ENCODE results near the gene ABI3BP. TPM values are rescaled to one million over a fixed set of nuclear protein-coding genes. Genes with fewer than 3 reads are reported as not detected.
A peak's percentile ranks its signal among the peaks of the same experiment; 100 is the strongest.

The ABI3BP gene
- total and polyA plus RNA-seq, 10 of the 15 experiments (the other 5 are each of a cell fraction or from before 2014, with no cell fraction given), result 0.03 to 0.42 (median 0.11) TPM; not detected in 4

DNA sequence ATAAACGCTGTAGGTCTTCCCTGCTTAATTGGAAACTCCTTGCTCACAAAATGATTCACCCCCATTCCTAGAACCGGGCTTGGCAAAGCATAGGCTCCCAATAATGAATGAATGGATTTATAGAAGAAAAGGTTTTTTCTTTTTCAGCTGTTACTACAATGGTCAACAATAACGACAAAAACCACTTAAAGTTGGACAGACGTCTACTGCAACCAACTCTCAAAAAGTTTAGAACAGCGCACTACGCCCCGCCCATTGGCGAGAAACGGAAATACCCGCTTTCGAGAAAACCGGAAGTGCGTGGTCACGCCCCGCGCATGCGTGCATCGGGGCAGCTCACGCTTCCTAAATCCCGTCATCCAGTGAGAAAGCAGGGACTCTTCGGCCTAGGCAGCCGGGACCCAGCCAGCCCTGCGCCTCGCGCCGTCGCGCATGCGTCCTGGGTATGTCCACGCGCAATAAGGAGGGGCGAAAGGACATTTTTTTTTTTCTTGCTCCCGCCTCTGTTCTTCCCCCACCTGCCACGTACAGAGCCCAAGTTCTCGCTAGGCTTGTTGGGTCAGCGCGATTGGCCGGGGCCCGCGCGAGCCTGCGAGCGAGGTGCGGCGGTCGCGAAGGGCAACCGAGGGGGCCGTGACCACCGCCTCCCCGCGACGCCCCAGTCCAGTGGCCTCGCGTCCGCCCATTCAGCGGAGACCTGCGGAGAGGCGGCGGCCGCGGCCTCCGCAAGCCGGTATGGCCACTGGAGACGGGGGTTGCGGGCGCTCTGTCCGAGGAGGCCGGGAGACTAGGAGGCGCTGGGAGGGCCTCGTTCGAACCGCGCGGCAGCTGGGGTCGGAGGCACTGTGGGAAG is 284.0 kb downstream of the ABI3BP start, which contains the start of gene TFG (continued):
- TF ChIP-seq ATF7 (IDR thresholded peaks at IDR 0.05; ENCODE audit: low read depth), result peak; percentile 62
- TF ChIP-seq MTA3 (IDR thresholded peaks at IDR 0.05; ENCODE audit: borderline replicate concordance, low read length), result no peak
- TF ChIP-seq CREB1 (IDR thresholded peaks at IDR 0.05; ENCODE audit: low read depth), result peak; percentile 78
- TF ChIP-seq EGR1 (IDR thresholded peaks at IDR 0.05; ENCODE audit: borderline replicate concordance in 1 of 2, low read depth in 2 of 2, low read length in 2 of 2), result 0 out of 3 replicates have a peak, but pooled peaks of 1 of the 2 experiments have one; percentile 7
- no peak for TF ChIP-seq TCF3 (IDR thresholded peaks at IDR 0.05; ENCODE audit: borderline replicate concordance, insufficient read depth, low read depth, low read length)
- TF ChIP-seq BCL11A (IDR thresholded peaks at IDR 0.05; ENCODE audit: low read depth, low read length), result no peak
- peak; percentile 43; the same call in 1 of the 2 replicates for TF ChIP-seq ZNF217 (IDR thresholded peaks at IDR 0.05)
- TF ChIP-seq KDM1A (IDR thresholded peaks at IDR 0.05; ENCODE audit: borderline replicate concordance), result no peak
- no peak for TF ChIP-seq NFXL1 (IDR thresholded peaks at IDR 0.05; ENCODE audit: borderline replicate concordance)
- peak; percentile 31 for TF ChIP-seq RELA (IDR thresholded peaks at IDR 0.05; ENCODE audit: borderline replicate concordance, partially characterized antibody)
- no peak for TF ChIP-seq RAD21 (IDR thresholded peaks at IDR 0.05; ENCODE audit: insufficient read depth, low read depth, low read length)
- no peak for TF ChIP-seq TCF7 (IDR thresholded peaks at IDR 0.05; ENCODE audit: borderline replicate concordance)
- TF ChIP-seq, protein P1, sequence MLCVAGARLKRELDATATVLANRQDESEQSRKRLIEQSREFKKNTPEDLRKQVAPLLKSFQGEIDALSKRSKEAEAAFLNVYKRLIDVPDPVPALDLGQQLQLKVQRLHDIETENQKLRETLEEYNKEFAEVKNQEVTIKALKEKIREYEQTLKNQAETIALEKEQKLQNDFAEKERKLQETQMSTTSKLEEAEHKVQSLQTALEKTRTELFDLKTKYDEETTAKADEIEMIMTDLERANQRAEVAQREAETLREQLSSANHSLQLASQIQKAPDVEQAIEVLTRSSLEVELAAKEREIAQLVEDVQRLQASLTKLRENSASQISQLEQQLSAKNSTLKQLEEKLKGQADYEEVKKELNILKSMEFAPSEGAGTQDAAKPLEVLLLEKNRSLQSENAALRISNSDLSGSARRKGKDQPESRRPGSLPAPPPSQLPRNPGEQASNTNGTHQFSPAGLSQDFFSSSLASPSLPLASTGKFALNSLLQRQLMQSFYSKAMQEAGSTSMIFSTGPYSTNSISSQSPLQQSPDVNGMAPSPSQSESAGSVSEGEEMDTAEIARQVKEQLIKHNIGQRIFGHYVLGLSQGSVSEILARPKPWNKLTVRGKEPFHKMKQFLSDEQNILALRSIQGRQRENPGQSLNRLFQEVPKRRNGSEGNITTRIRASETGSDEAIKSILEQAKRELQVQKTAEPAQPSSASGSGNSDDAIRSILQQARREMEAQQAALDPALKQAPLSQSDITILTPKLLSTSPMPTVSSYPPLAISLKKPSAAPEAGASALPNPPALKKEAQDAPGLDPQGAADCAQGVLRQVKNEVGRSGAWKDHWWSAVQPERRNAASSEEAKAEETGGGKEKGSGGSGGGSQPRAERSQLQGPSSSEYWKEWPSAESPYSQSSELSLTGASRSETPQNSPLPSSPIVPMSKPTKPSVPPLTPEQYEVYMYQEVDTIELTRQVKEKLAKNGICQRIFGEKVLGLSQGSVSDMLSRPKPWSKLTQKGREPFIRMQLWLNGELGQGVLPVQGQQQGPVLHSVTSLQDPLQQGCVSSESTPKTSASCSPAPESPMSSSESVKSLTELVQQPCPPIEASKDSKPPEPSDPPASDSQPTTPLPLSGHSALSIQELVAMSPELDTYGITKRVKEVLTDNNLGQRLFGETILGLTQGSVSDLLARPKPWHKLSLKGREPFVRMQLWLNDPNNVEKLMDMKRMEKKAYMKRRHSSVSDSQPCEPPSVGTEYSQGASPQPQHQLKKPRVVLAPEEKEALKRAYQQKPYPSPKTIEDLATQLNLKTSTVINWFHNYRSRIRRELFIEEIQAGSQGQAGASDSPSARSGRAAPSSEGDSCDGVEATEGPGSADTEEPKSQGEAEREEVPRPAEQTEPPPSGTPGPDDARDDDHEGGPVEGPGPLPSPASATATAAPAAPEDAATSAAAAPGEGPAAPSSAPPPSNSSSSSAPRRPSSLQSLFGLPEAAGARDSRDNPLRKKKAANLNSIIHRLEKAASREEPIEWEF (IDR thresholded peaks at IDR 0.05; ENCODE audit: insufficient replicate concordance, low read depth, low read length), result no peak
- TF ChIP-seq IKZF2 (IDR thresholded peaks at IDR 0.05), result peak; percentile 51 to 58; a peak in 3 of 4 replicates
- TF ChIP-seq POU2F2 (IDR thresholded peaks at IDR 0.05; ENCODE audit: borderline replicate concordance, low read depth, low read length), result peak; percentile 22; the same call in 1 of the 3 replicates
- TF ChIP-seq SPI1 (IDR thresholded peaks at IDR 0.05; ENCODE audit: borderline replicate concordance, insufficient read depth, low read depth, low read length), result peak; percentile 93
- TF ChIP-seq, protein P2, sequence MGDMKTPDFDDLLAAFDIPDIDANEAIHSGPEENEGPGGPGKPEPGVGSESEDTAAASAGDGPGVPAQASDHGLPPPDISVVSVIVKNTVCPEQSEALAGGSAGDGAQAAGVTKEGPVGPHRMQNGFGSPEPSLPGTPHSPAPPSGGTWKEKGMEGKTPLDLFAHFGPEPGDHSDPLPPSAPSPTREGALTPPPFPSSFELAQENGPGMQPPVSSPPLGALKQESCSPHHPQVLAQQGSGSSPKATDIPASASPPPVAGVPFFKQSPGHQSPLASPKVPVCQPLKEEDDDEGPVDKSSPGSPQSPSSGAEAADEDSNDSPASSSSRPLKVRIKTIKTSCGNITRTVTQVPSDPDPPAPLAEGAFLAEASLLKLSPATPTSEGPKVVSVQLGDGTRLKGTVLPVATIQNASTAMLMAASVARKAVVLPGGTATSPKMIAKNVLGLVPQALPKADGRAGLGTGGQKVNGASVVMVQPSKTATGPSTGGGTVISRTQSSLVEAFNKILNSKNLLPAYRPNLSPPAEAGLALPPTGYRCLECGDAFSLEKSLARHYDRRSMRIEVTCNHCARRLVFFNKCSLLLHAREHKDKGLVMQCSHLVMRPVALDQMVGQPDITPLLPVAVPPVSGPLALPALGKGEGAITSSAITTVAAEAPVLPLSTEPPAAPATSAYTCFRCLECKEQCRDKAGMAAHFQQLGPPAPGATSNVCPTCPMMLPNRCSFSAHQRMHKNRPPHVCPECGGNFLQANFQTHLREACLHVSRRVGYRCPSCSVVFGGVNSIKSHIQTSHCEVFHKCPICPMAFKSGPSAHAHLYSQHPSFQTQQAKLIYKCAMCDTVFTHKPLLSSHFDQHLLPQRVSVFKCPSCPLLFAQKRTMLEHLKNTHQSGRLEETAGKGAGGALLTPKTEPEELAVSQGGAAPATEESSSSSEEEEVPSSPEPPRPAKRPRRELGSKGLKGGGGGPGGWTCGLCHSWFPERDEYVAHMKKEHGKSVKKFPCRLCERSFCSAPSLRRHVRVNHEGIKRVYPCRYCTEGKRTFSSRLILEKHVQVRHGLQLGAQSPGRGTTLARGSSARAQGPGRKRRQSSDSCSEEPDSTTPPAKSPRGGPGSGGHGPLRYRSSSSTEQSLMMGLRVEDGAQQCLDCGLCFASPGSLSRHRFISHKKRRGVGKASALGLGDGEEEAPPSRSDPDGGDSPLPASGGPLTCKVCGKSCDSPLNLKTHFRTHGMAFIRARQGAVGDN (IDR thresholded peaks at IDR 0.05), result no peak; the same call in 1 of the 2 replicates
- TF ChIP-seq, protein P3, sequence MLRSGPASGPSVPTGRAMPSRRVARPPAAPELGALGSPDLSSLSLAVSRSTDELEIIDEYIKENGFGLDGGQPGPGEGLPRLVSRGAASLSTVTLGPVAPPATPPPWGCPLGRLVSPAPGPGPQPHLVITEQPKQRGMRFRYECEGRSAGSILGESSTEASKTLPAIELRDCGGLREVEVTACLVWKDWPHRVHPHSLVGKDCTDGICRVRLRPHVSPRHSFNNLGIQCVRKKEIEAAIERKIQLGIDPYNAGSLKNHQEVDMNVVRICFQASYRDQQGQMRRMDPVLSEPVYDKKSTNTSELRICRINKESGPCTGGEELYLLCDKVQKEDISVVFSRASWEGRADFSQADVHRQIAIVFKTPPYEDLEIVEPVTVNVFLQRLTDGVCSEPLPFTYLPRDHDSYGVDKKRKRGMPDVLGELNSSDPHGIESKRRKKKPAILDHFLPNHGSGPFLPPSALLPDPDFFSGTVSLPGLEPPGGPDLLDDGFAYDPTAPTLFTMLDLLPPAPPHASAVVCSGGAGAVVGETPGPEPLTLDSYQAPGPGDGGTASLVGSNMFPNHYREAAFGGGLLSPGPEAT (IDR thresholded peaks at IDR 0.05; ENCODE audit: low read depth), result peak; percentile 80; the same call in 1 of the 2 replicates
